Fibroblast of pulmonary artery (primary cell): Measurements from ENCODE around the gene HP1BP3.

Experiments
- DNase-seq: peaks from one replicate; pipeline ENCODE4 v3.0.0-alpha.2; 2010; ENCODE audit warnings: low read depth
- H3K4me3 ChIP-seq: replicated peaks from 2 replicates; pipeline ENCODE4 v1.5.1; 2011; ENCODE audit warnings: low read depth, mild to moderate bottlenecking, control low read depth, low read length, moderate library complexity
- CTCF ChIP-seq: IDR thresholded peaks from 2 replicates; pipeline ENCODE4 v1.5.1; 2011; ENCODE audit warnings: mild to moderate bottlenecking, control low read depth, low read length, inconsistent platforms; ENCODE audit errors: missing control alignments

Gene HP1BP3

GRCh38 chr1:20732071-20732587 is 55.0 kb downstream of the HP1BP3 start:
- peak; percentile 57 for DNase-seq
- peak overlapping the region; percentile 62 for H3K4me3 ChIP-seq
- no peak for TF ChIP-seq CTCF

GRCh38 chr1:20731057-20731991 is 55.8 kb downstream of the HP1BP3 start:
- DNase-seq: no peak
- no peak for TF ChIP-seq CTCF
- H3K4me3 ChIP-seq: peak overlapping the region; percentile 62

DNA sequence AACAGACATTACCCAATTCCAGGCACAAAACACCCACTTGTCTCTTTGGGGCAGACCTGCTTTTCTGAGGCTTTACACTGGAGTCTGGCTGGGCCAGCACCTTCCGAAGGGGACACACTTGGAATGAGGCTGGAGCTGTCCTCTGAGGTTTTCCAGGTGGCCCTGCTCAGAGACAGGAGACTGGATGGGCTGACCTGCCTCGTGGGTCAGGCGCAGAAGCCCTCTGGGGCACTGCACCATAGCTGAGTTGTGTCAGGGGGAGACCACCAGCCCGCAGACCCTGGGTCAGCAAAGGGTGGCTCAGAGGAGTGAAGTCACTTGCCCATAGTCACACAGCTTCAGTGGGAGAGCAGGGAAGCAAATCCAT is 56.4 kb downstream of the HP1BP3 start:
- no peak for DNase-seq
- H3K4me3 ChIP-seq: no peak overlapping the region
- no peak for TF ChIP-seq CTCF

DNA sequence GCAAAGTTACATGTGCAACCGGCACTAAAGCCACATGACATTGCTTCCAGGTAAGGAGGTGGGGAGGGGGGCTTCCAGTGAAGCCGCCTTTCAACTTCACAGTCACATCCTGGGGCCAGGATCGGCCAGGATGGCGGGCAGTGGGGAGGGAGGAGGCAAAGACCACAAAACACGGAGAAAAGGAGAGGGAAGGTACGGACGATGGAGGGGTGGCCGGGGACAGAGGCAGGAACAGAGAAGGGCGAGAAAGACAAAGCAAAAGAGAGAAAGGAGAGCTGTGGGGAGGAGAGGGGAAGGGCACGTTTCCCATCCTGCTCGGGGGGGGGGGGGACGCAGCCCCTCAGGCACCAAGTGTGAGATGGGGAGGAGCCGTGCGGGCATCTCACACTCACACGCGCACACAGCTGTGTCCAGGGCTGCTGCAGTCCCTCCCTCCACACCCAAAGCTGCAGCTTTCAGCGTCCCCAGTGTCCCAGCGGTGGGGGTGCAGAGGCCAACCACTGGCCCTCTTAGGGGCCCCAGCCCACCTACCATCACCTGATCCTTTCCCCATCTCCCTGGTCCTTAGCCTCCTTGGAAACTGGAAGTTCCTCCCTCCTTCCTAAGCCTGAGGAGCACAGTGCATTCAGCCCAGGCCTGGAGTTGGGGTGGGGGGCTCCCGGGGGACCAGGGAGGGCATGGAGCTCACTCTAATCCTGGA is 57.0 kb downstream of the HP1BP3 start:
- TF ChIP-seq CTCF: no peak
- DNase-seq: no peak
- no peak overlapping the region for H3K4me3 ChIP-seq

- H3K4me3 ChIP-seq: no peak overlapping the region
- DNase-seq: no peak
- no peak for TF ChIP-seq CTCF
These were observed 57.8 kb downstream of the HP1BP3 start for GRCh38 chr1:20729155-20729931.

DNA sequence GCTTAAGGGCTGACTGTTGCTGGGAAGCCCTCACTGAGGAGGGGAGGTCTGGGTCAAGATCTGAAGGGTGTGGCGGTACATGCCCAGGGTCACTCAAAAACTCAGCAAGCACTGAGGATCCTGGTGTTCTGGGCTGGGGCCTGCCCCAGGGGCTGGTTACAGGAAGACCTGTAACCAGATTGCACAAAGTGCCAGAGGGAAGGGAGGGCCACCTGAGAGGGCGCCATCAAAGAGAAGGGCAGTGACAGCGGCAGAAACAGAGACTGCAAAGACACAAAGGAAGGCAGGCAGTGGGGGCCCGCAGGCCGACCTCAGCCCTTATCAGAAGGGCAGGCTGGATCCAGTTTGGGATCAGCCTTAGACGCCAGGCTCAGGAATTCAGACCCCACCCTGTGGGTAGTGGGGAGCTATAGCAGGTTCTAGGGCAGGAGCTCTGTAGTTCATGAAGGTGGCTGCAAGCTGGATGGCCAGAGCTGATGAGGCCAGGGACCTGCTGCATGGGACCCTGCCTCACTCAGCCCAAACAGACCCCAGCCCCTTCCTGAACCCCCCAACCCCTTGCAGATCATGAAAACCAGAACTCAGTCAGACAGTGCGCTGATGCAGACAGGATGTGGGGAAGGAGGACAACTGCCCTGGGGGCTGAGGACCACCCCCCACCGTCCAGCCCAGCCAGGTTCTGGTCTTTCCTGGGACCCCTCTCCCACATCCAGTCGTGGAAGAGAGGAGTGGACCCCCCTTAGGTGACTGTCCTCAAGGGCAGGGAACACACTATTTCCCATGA is 58.5 kb downstream of the HP1BP3 start:
- DNase-seq: no peak
- H3K4me3 ChIP-seq: no peak overlapping the region
- TF ChIP-seq CTCF: no peak
